ENCODE measurements around the gene CRIP2. TPM values are rescaled to one million over a fixed set of nuclear protein-coding genes. Genes with fewer than 3 reads are reported as not detected.

CRIP2 gene
- total RNA-seq, 4 donors from 2014 or later: 44.2 to 118 (median 80.7) TPM

DNA sequence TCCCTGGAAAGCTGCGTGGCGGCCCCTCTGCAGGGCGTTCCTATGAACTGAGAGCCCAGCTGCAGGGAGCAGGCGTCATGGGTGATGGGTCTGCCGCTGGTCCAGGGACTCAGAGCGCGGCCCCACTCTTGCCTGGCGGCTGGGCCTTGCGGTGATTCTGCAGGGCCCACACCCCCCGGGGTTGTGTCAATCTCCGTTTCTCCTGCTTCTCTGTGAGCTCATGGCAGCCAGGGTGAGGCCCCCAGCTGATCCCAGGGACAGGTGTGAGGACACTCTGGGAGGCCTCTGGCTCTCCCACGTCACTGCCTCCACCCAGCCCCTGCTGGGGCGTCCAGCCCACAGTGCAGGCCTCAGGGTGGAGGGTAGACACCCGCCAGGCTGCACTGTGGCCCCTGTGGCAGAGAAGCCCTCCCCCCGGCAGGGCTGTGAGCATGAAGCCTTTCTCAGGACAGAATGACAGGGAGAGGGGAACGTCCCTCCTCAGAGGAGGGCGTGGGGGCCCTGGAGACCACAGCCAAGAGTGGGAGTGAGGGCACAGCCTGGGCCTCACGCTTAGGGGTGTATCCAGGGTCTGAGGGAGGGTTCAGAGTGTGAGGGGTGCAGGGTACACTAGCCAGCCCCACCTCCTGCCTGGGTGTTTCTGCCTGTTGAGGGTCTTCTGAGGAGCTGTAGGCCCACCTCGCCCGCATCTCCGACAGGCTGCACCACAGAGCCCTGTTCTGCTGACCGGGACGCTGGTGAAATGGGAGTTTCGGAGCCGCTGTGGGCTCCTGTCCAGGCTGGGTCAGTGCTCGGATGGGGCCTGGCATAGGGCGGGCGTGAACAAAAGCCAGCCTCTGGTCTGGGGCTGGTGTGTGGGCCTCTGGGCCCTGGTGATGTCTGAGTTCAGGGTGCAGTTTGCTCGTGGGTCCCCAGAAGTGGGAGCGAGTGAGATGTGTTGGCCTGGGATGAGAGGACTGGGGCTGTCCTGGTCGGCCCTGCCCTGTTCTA, 26.7 kb upstream of the CRIP2 start:
- H3K36me3 ChIP-seq: peaks cover 8 to 71% (median 11%) of the 10 kb centered on the region in 3 donors
- H3K4me3 ChIP-seq: no peak overlapping the region
- intact Hi-C loops (cut with DNase I): no loop called here
- no peak for DNase-seq
- whole genome bisulfite sequencing, 2 donors: 75 to 87% methylated on average over 6 to 7 of the region's 31 CpGs
- H3K9me3 ChIP-seq: no peaks in the 10 kb centered on the region
- peaks cover 0 to 14% (median 0%) of the 10 kb centered on the region in 3 donors for H3K4me1 ChIP-seq
- TF ChIP-seq POLR2A (IDR thresholded peaks at IDR 0.05): no peak
- TF ChIP-seq, protein P1, sequence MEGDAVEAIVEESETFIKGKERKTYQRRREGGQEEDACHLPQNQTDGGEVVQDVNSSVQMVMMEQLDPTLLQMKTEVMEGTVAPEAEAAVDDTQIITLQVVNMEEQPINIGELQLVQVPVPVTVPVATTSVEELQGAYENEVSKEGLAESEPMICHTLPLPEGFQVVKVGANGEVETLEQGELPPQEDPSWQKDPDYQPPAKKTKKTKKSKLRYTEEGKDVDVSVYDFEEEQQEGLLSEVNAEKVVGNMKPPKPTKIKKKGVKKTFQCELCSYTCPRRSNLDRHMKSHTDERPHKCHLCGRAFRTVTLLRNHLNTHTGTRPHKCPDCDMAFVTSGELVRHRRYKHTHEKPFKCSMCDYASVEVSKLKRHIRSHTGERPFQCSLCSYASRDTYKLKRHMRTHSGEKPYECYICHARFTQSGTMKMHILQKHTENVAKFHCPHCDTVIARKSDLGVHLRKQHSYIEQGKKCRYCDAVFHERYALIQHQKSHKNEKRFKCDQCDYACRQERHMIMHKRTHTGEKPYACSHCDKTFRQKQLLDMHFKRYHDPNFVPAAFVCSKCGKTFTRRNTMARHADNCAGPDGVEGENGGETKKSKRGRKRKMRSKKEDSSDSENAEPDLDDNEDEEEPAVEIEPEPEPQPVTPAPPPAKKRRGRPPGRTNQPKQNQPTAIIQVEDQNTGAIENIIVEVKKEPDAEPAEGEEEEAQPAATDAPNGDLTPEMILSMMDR (IDR thresholded peaks at IDR 0.05): no peak
- peak overlapping the region in 1 of 4 donors; percentile 14 for H3K27ac ChIP-seq
- H3K27me3 ChIP-seq: no peaks in the 10 kb centered on the region

GRCh38 chr14:105448706-105449111, 25.9 kb upstream of the CRIP2 start:
- peak overlapping the region in 2 of 4 donors; percentile 14 to 26 for H3K27ac ChIP-seq
- 20% methylated on average over 1 of the region's 16 CpGs; no CpG with 5 or more reads in 1 of the 2 donors for WGBS, 2 donors
- intact Hi-C loops (cut with DNase I): no loop called here

GRCh38 chr14:105449276-105450122, 25.1 kb upstream of the CRIP2 start:
- peak overlapping the region in 1 of 4 donors; percentile 26 for H3K27ac ChIP-seq
- no peaks in the 10 kb centered on the region for H3K27me3 ChIP-seq
- peaks cover 11 to 79% (median 12%) of the 10 kb centered on the region in 3 donors for H3K36me3 ChIP-seq
- TF ChIP-seq, protein P1 (IDR thresholded peaks at IDR 0.05): no peak
- TF ChIP-seq POLR2A (IDR thresholded peaks at IDR 0.05): no peak
- intact Hi-C loops (cut with DNase I): no loop called here
- H3K4me1 ChIP-seq: peaks cover 0 to 14% (median 0%) of the 10 kb centered on the region in 3 donors
- WGBS, 2 donors: 90% methylated on average over 8 of the region's 47 CpGs; no CpG with 5 or more reads in 1 of the 2 donors
- no peaks in the 10 kb centered on the region for H3K9me3 ChIP-seq
- no peak overlapping the region for H3K4me3 ChIP-seq
- no peak for DNase-seq

More at GRCh38 chr14:105448706-105449111, 25.9 kb upstream of the CRIP2 start:
- Histone ChIP-seq H3K4me1 (peaks cover 0 to 14% (median 0%) of the 10 kb centered on the region in 3 donors), H3K27me3 (no peaks in the 10 kb centered on the region), H3K9me3 (no peaks in the 10 kb centered on the region), H3K36me3 (peaks cover 8 to 71% (median 11%) of the 10 kb centered on the region in 3 donors), H3K4me3 (no peak overlapping the region)
- TF ChIP-seq, protein P1 (IDR thresholded peaks at IDR 0.05): peak; percentile 81 to 91 (median 86)
- no peak for TF ChIP-seq POLR2A (IDR thresholded peaks at IDR 0.05)
- DNase-seq: no peak

GRCh38 chr14:105450123-105450505, 24.5 kb upstream of the CRIP2 start:
- Histone ChIP-seq H3K27me3 (no peaks in the 10 kb centered on the region), H3K36me3 (peaks cover 11 to 81% (median 16%) of the 10 kb centered on the region in 3 donors), H3K27ac (no peak overlapping the region), H3K9me3 (no peaks in the 10 kb centered on the region), H3K4me1 (peaks cover 0 to 14% (median 0%) of the 10 kb centered on the region in 3 donors), H3K4me3 (no peak overlapping the region)
- TF ChIP-seq, protein P1 (IDR thresholded peaks at IDR 0.05): no peak
- TF ChIP-seq POLR2A (IDR thresholded peaks at IDR 0.05): no peak
- DNase-seq: no peak
- WGBS, 2 donors: 88% methylated on average over 12 of the region's 22 CpGs; no CpG with 5 or more reads in 1 of the 2 donors
- intact Hi-C loops (cut with DNase I): no loop called here
